ENCODE results near the gene SAMD13.

GRCh38 chr1:84282780-84283333, 18.7 kb upstream of the SAMD13 start:
- no peak for TF ChIP-seq CTCF (IDR thresholded peaks at IDR 0.05)
- TF ChIP-seq POLR2A (IDR thresholded peaks at IDR 0.05): no peak
